GM12864 (cell line): Measurements from ENCODE around the gene SGCA.

Experiments used
- DNase-seq: peaks from one replicate; pipeline ENCODE4 v3.0.0-alpha.2; 2011; ENCODE audit warnings: low read depth
- H3K4me3 ChIP-seq: 2 replicates; pipeline ENCODE4 v1.5.1; 2011; ENCODE audit warnings: mild to moderate bottlenecking, low read depth, low read length, control low read depth
- TF ChIP-seq, protein P1 (sequence below): IDR thresholded peaks from 2 replicates; pipeline ENCODE4 v1.5.1; 2011; ENCODE audit warnings: low read depth, mild to moderate bottlenecking, moderate library complexity, low read length, control low read depth, inconsistent platforms; ENCODE audit errors: missing control alignments

The SGCA gene

GRCh38 chr17:50219939-50220465 is 54.2 kb downstream of the SGCA start:
- H3K4me3 ChIP-seq: no peak overlapping the region
- DNase-seq: no peak
- TF ChIP-seq, protein P1, sequence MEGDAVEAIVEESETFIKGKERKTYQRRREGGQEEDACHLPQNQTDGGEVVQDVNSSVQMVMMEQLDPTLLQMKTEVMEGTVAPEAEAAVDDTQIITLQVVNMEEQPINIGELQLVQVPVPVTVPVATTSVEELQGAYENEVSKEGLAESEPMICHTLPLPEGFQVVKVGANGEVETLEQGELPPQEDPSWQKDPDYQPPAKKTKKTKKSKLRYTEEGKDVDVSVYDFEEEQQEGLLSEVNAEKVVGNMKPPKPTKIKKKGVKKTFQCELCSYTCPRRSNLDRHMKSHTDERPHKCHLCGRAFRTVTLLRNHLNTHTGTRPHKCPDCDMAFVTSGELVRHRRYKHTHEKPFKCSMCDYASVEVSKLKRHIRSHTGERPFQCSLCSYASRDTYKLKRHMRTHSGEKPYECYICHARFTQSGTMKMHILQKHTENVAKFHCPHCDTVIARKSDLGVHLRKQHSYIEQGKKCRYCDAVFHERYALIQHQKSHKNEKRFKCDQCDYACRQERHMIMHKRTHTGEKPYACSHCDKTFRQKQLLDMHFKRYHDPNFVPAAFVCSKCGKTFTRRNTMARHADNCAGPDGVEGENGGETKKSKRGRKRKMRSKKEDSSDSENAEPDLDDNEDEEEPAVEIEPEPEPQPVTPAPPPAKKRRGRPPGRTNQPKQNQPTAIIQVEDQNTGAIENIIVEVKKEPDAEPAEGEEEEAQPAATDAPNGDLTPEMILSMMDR: no peak

GRCh38 chr17:50220811-50221210 is 55.0 kb downstream of the SGCA start:
- H3K4me3 ChIP-seq: no peak overlapping the region
- DNase-seq: no peak
- TF ChIP-seq, protein P1: no peak

- TF ChIP-seq, protein P1: no peak
- no peak overlapping the region for H3K4me3 ChIP-seq
- DNase-seq: no peak
Measured at GRCh38 chr17:50221266-50221863, 55.6 kb downstream of the SGCA start.

GRCh38 chr17:50221864-50222545 is 56.2 kb downstream of the SGCA start:
- TF ChIP-seq, protein P1: no peak
- H3K4me3 ChIP-seq: no peak overlapping the region
- DNase-seq: no peak

DNA sequence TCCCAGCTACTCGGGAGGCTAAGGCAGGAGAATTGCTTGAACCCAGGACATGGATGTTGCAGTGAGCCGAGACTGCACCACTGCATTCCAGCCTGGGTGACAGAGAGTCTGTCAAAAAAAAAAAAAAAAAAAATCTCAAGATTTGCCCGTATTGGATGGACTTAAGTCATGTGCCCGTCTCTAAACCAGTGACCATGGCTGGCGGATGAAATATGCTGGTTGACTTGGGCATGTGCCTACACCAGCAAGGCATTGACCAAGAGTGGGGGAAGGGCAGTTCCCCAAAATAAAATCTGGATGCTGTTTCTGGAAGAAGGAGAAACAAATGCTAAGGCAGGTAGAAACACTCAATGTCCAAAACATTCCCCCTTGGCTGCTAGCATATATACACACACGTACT is 57.1 kb downstream of the SGCA start:
- no peak overlapping the region for H3K4me3 ChIP-seq
- DNase-seq: no peak
- TF ChIP-seq, protein P1: no peak
